Right atrium auricular region (tissue), 2 donors: ENCODE results near the gene MICALL2. TPM values are rescaled to one million over a fixed set of nuclear protein-coding genes. Genes with fewer than 3 reads are reported as not detected.

Experiments used
- DNase-seq: peaks from one replicate; pipeline ENCODE4 v3.0.0-alpha.2; 2019; ENCODE audit warnings: low spot score
- H3K27ac ChIP-seq, 2 donors: fragments of 200-600 bp; sonication (generic); 1 replicate in 1 of 2; 2 replicates in 1 of 2; pipeline ENCODE4 v1.5.1; 2016 to 2019
- H3K27me3 ChIP-seq, 2 donors: fragments of 200-600 bp; sonication (generic); one replicate each; pipeline versions ENCODE4 v1.5.1 to v1.6.0; 2017 to 2019
- H3K36me3 ChIP-seq: fragments of 200-600 bp; sonication (generic); one replicate; pipeline ENCODE4 v1.5.1; 2016
- H3K4me1 ChIP-seq, 2 donors: fragments of 200-600 bp; sonication (generic); one replicate each; pipeline versions ENCODE4 v1.5.1 to v1.6.0; 2017 to 2019
- H3K4me3 ChIP-seq, 2 donors: fragments of 200-600 bp; sonication (generic); 1 replicate in 1 of 2; 2 replicates in 1 of 2; pipeline ENCODE4 v1.5.1; 2017 to 2019; ENCODE audit warnings: mild to moderate bottlenecking in 1 of 2, moderate library complexity in 1 of 2
- H3K9me3 ChIP-seq, 2 donors: fragments of 200-600 bp; sonication (generic); one replicate each; pipeline ENCODE4 v1.5.1; 2019
- CTCF ChIP-seq, 2 donors: fragments of 200-600 bp; sonication (generic); IDR thresholded peaks; one replicate each; pipeline ENCODE4 v1.5.1; 2019; ENCODE audit warnings: antibody characterized with exemption in 2 of 2
- total RNA-seq, 2 donors: library from RNA; depleted of rRNA; stranded (reverse); fragments of >200 nt; gene quantifications; one replicate each; pipeline ENCODE4 v1.1.0, GENCODE V29; 2016

MICALL2 gene
- total RNA-seq, 2 donors from 2014 or later: 3.6 to 9.4 TPM

GRCh38 chr7:1452205-1452604 lies 7.1 kb downstream of the MICALL2 start:
- H3K4me1 ChIP-seq: peaks cover 0 to 41% of the 10 kb centered on the region in 2 donors
- DNase-seq: no peak
- no peaks in the 10 kb centered on the region for H3K36me3 ChIP-seq
- no peak for TF ChIP-seq CTCF (IDR thresholded peaks at IDR 0.05)
- no peaks in the 10 kb centered on the region for H3K27me3 ChIP-seq
- H3K27ac ChIP-seq: no peak overlapping the region
- H3K4me3 ChIP-seq: no peak overlapping the region
- no peaks in the 10 kb centered on the region for H3K9me3 ChIP-seq

- Histone ChIP-seq H3K36me3 (no peaks in the 10 kb centered on the region), H3K27me3 (no peaks in the 10 kb centered on the region), H3K4me3 (no peak overlapping the region), H3K27ac (no peak overlapping the region), H3K9me3 (no peaks in the 10 kb centered on the region), H3K4me1 (peaks cover 0 to 31% of the 10 kb centered on the region in 2 donors)
- no peak for DNase-seq
- no peak for TF ChIP-seq CTCF (IDR thresholded peaks at IDR 0.05)
These were observed 8.3 kb downstream of the MICALL2 start for GRCh38 chr7:1450987-1451386.

- Histone ChIP-seq H3K27me3 (no peaks in the 10 kb centered on the region), H3K9me3 (no peaks in the 10 kb centered on the region), H3K4me3 (no peak overlapping the region), H3K27ac (no peak overlapping the region), H3K36me3 (no peaks in the 10 kb centered on the region), H3K4me1 (peaks cover 0 to 26% of the 10 kb centered on the region in 2 donors)
- no peak for TF ChIP-seq CTCF (IDR thresholded peaks at IDR 0.05)
- no peak for DNase-seq
These were observed 8.8 kb downstream of the MICALL2 start for GRCh38 chr7:1450431-1450830.

- no peaks in the 10 kb centered on the region for H3K36me3 ChIP-seq
- no peaks in the 10 kb centered on the region for H3K9me3 ChIP-seq
- no peak overlapping the region for H3K4me3 ChIP-seq
- no peak overlapping the region for H3K27ac ChIP-seq
- DNase-seq: no peak
- H3K4me1 ChIP-seq: peaks cover 0 to 21% of the 10 kb centered on the region in 2 donors
- no peak for TF ChIP-seq CTCF (IDR thresholded peaks at IDR 0.05)
- no peaks in the 10 kb centered on the region for H3K27me3 ChIP-seq
These were observed 9.3 kb downstream of the MICALL2 start for GRCh38 chr7:1449951-1450350.

- Histone ChIP-seq H3K27me3 (no peaks in the 10 kb centered on the region), H3K27ac (no peak overlapping the region), H3K36me3 (no peaks in the 10 kb centered on the region), H3K4me3 (no peak overlapping the region), H3K9me3 (no peaks in the 10 kb centered on the region), H3K4me1 (peaks cover 0 to 16% of the 10 kb centered on the region in 2 donors)
- no peak for DNase-seq
- TF ChIP-seq CTCF (IDR thresholded peaks at IDR 0.05): no peak
These were observed 9.8 kb downstream of the MICALL2 start for GRCh38 chr7:1449501-1449900.

- H3K4me3 ChIP-seq: no peak overlapping the region
- H3K36me3 ChIP-seq: no peaks in the 10 kb centered on the region
- TF ChIP-seq CTCF (IDR thresholded peaks at IDR 0.05): no peak
- H3K27me3 ChIP-seq: no peaks in the 10 kb centered on the region
- no peaks in the 10 kb centered on the region for H3K9me3 ChIP-seq
- H3K4me1 ChIP-seq: peaks cover 0 to 11% of the 10 kb centered on the region in 2 donors
- no peak for DNase-seq
- no peak overlapping the region for H3K27ac ChIP-seq
These were observed 10.3 kb downstream of the MICALL2 start for GRCh38 chr7:1448958-1449357.
